Stomach (tissue), 4 donors: ENCODE results near the gene PEX12.

Experiments used
- CTCF ChIP-seq, 7 experiments: fragments of 450-650 bp in 4 of 7; fragments of 200-600 bp in 3 of 7; sonication (generic) in 3 of 7; IDR thresholded peaks; one replicate each; pipeline ENCODE4 v1.5.1; 2016 to 2019; ENCODE audit warnings: antibody characterized with exemption in 7 of 7, control low read depth in 2 of 7, mild to moderate bottlenecking in 1 of 7
- EP300 ChIP-seq: sonication (generic); formaldehyde crosslinking; IDR thresholded peaks from one replicate; pipeline ENCODE4 v1.6.1; 2017; ENCODE audit warnings: antibody characterized with exemption
- POLR2A ChIP-seq, 4 donors: fragments of 450-650 bp; IDR thresholded peaks; one replicate each; pipeline ENCODE4 v1.6.1; 2016; ENCODE audit warnings: antibody characterized with exemption in 4 of 4, control low read depth in 2 of 4, mild to moderate bottlenecking in 1 of 4, moderate library complexity in 1 of 4
- POLR2AphosphoS5 ChIP-seq, 3 donors: sonication (generic); formaldehyde crosslinking; IDR thresholded peaks; one replicate each; pipeline ENCODE4 v1.6.1; 2016; ENCODE audit warnings: antibody characterized with exemption in 3 of 3

GRCh38 chr17:35605678-35606077, 27.3 kb upstream of the PEX12 start:
- no peak for TF ChIP-seq CTCF (IDR thresholded peaks at IDR 0.05)
- TF ChIP-seq POLR2A (IDR thresholded peaks at IDR 0.05): no peak
- TF ChIP-seq POLR2AphosphoS5 (IDR thresholded peaks at IDR 0.05): no peak
- TF ChIP-seq EP300: no peak
